Measurements from ENCODE around the gene CCDC50.

CCDC50 gene

DNA sequence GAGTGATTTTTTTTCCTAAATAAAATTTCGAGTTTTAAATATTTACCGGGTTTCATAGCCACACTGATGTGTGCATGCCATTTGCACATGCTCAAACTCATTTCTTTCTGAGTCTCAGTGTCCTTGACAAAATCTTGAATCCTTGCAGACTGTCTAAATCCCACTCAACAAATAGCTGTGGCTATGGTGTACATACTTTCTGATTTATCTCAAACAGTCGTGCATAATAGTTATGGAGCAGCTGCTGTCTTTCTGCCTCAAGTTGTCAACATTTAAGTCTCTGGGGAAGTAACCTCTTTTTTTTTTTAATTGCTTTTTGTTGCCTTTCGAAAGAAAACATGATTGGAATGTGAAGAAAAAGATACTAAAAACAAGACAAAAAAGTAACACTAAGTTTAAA lies 53.9 kb downstream of the CCDC50 start:
- DNase-seq: no peak

DNA sequence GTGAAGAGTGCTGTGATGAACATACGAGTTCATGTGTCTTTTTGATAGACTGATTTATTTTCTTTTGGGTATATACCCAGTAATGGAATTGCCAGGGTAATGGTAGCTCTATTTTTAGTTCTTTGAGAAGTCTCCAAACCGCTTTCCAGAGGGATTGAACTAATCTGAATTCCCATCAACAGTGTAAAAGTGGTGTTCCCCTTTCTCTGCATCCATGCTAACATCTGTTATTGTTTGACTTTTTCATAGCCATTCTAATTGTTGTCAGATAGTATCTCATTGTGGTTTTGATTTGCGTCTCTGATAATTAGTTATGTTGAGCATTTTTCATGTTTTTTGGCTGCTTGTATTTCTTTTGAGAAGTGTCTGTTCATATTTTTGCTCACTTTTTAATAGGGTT lies 55.9 kb downstream of the CCDC50 start:
- DNase-seq: no peak

DNA sequence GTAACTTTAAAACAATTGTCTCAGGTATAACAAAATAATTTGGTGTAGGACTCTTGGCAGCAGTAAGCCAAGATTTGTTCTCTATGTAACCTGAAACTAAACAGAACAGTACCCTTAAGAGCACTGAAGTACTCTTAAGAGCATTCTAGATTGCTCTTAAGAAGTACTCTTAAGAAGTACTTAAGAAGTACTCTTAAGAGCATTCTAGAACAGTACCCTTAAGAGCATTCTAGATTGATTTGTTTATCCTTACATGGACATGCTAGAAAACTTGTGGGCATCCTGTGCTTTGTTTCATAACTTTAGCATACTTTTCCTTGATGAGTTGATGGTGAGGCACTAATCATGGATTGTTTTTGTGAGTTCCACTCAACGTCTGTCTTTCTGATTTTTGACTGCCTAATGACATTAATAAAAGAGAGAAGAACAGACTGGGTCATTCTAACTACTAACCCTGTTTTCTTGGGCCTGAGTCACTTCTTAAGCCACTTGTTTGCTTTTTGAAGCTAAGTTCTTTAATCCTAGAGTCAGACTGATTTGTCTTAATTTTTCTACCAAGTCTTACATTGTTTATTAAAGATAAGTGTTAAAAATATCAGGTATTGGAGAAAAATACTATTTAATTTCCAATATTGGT lies 58.4 kb downstream of the CCDC50 start:
- no peak for DNase-seq

DNA sequence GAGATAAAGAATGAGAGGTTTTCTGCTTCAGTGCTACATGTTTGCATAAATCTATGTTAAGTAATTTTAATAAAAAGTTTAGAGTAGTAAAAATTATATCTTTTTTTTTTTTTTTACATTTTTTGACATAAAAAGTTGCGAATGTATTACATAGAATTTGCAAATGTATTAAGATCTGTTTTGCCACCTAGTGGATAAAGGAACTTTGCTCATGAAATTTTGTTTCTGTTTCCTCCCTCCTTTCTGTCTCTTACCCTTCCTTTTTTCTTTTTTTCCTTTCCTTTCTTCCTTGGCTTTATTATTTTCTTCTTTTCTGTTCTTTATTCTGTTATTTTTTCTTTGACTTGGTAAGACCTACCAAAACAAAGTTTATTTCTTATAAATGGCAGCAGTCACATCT lies 59.6 kb downstream of the CCDC50 start:
- DNase-seq: no peak

DNA sequence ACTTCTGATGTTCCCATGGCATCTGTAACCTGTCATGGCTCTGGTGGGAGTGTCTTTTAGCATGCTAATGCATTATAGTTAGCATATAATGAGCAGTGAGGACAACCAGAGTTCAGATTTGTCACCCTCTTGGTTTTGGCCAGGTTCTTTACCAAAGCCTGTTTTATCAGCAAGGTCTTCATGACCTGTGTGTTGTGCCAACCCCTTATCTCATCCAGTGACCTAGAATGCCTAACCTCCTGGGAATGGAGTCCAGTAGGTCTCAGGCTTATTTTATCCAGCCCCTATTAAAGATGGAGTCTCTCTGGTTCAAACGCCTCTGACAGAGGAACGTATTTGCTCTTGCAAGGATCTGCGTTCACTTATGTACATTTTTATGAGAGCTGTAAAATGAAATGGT lies 61.4 kb downstream of the CCDC50 start:
- DNase-seq: no peak

DNA sequence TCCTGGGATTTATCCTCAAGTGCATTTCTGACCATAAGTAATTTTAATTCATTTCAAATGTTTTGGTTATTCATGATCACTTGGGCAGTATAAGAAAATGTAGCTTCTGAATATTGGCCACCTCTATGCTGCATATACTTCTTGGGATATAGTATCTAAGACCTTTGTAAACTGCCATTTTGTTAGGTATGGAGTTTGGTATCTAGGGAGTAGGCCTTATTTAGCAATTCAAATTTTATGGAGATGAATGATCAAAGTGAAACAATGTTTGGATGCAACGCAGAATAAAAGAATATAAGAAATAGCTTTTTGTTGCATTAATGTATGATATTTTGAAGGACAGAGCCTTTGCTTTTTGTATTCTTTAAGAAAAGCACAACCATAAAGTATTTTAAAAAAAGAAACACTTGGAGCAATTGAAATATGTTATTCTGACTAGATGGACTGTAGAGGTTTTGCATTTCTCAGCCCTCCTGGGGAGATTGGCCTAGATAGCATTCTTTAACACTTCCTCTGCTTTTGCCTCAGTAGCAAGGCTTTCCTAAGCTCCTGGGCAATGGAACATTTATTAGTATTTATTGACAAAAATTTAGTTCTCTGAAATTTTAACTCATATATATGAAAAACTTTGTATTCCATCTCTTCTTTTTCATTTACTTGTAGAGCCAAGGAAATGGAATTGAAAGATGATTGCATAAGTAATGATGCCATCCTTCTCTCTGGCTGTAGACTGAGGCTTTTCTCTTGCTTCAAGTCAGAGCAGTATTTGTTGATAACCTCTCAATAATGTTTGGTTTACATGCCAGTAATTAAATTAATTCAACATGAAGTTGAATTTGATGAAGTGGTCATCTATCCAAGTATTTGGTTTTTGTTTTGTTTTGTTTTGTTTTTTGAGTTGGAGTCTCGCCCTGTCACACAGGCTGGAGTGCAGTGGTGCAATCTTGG lies 62.9 kb downstream of the CCDC50 start:
- DNase-seq: no peak

DNA sequence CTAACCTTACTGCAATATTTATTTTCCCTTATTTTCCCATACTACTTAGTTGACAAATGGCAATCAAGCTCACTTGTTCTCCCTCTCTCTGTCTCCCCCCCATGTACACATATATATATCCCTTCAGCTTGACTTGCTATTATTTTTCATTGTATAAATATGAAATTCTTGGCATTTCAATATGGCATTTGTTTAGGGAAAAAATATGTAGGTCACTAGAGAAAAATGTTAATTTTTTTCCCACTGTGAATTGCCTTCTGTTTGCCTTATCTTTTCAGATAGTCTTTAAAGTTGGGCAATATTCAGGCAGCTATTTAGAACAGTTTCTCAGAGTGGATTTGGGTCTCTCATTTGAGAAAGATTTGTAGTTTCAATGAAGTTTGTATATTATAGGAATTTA lies 64.0 kb downstream of the CCDC50 start:
- no peak for DNase-seq

DNA sequence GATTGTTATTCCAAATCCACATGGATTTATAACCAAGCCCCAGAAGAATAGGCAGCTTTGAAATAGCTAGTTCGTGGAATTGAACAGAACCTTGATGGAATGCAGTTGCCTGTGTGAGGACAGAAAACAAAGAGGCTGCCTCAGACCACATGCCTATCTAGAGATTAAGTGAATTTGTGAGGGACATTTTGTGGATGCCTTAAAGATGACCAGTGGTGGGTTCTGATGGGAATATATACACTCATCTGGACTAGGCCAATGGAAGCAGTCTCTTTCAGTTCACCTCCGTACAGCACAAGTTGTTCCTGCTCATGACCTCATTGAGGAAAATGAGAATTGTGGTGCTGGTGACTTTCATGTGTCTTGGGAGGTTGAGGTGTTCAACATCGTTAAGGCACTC lies 68.6 kb downstream of the CCDC50 start:
- DNase-seq: no peak

DNA sequence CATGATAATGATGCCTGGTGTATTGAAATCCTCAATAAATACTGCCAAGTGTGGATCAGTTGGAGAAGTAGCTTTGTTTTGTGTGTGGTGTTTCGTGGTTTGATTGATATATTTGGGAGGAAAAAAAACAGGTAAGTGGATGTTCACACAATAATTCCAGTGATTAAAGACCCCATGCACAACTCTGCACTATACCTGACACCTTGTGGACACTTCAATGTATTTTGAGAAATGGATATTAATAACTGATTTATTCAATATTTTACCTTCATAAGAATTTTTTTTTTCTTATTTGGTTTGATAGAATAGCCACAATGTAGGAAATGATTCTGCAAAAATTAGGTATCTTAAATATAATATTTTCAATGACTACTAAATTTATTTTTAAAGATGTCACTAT lies 69.4 kb downstream of the CCDC50 start:
- DNase-seq: no peak

DNA sequence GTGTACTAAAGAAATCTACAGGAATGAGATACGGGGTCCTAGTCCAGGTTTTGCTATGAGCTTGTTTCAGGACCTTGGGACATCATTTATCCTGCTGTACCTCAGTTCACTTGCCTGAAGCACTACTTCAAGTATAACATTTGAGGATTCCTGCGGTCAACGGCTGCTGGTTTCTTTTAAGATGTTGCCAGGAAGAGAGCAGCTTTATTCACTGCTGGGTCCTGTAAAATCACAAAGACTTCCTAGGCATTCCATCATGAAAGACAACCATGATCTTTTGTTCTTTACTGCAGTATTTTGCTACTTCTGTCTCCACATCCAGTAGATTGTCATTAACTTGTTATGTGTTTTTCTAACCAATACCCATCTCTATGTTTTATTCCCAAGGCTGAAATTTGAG lies 70.7 kb downstream of the CCDC50 start:
- no peak for DNase-seq

DNA sequence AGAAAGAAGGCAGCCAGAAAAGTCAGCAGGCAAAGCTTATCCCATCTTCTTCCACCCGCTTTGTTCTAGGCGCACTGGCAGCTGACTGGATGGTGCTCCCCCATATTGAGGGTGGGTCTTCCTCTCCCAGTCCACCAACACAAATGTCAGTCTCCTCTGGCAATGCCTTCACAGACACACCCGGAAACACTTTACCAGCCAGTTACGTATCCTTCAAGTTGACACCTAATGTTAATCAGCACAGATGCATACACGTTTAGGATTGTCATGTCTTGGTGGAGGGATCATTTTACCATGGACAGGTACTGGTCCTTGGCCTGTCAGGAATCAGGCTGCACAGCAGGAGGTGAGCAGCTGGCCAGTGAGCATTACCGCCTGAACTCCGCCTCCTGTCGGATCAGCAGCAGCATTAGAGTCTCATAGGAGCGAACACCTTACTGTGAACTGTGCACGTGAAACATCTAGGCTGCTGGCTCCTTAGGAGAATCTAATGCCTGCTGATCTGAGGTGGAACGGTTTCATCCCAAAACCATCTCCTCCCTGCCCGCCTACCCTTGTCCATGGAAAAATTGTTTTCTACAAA lies 72.7 kb downstream of the CCDC50 start:
- DNase-seq: no peak

DNA sequence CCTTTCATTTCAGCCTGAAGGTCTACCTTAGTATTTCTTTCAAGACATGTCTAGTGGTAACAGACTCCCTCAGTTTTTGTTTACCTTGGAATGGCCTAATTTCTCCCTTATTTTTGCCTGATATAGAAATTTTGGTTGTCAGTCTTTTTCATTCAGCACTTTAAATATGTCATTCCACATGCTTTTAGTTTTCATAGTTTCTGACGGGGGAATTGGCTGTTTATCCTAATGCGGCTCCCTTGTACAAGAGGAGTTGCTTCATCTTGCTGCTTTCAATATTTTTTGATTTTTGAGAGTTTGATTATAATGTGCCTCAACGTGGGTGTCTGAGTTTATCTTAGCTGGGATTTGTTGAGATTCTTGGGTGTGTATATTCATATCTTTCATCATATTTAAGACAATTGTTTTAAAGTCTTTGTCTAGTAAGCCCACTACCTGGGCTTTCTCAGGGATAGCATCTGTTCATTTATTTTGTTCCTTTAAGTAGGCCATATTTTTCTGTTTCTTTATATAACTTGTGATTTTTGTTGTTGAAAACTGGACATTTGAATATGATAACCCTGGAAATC lies 80.7 kb downstream of the CCDC50 start:
- no peak for DNase-seq

DNA sequence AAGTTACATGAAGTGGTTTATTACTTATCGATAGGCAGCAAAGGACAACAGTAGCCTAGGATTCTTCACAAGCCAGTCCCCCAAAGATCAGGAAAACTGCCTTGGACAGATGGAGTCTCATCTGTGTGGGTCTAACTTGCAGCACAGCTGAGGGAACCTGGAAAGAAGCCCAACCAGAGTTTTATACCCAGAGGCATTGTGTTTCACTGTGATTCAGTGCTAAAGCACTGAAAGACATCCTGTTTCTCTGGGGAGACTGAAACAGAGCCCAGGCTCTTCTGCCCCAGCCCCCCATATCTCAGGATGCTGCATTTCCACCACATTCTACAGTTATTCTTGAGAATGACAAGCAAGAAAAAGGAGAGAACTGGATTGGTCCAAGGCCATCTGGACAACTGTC lies 83.6 kb downstream of the CCDC50 start:
- DNase-seq: no peak

DNA sequence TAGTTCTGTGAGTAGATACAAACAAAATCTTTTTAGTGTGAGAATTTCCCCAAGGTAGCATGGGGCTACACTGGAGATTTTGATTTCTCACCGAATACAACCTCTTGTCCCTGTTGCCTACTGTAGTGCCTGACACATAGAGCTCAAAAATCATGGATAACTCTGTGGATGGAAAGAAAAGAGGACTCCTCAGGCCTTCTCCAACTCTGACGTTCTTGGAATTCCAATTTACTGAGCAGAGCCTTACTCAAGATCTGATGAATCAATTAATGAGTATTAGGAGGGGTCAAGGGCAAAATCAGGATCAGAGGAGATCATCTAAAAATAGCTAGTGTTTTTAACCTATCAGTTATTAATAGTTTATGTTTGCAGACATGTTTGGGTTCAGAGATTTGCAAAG lies 85.1 kb downstream of the CCDC50 start:
- DNase-seq: no peak

DNA sequence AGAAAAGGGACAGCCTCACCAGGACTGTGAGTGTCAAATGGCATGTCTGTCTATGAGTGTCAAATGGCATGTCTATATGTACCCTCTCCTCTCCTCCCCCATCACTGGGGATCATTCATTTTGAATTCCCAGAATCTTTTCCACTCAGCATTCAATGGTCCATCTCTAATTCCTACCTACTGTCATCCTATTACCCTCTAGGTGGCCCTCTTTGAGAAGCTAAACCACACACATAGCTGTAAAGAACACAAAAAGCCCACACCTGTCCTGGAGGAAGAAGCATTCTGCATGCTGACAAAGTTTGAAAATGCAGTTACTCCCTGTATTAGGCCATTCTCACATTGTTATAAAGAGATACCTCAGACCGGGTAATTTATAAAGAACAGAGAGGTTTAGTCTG lies 85.5 kb downstream of the CCDC50 start:
- no peak for DNase-seq

DNA sequence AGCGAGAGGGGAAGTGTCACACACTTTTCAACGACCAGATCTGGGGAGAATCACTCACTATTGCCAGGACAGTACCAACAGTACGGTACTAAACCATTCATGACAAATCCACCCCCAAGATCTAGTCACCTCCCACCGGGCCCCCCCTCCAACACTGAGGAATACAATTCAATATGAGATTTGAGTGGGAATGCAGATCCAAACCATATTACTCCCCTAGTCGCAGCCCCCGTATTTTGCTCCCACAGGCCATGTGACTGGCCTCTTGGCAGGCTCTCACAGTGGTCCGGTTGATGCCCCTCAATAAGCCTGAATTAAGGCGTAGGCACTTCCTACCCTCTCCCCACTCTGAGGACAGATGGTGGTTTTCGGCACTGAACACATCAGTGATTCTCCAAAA lies 86.4 kb downstream of the CCDC50 start:
- DNase-seq: no peak

DNA sequence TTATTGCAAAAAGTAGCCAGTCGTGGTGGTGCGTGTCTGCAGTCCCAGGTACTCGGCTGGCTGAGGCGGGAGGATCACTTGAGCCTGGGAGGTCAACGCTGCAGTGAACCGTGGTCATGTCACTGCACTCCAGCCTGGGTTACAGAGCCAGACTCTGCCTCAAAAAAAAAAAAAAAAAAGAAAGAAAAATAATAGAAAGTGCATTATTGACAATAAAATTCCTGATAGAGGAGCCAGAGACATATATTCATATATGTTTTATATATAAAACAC lies 88.2 kb downstream of the CCDC50 start:
- DNase-seq: no peak

DNA sequence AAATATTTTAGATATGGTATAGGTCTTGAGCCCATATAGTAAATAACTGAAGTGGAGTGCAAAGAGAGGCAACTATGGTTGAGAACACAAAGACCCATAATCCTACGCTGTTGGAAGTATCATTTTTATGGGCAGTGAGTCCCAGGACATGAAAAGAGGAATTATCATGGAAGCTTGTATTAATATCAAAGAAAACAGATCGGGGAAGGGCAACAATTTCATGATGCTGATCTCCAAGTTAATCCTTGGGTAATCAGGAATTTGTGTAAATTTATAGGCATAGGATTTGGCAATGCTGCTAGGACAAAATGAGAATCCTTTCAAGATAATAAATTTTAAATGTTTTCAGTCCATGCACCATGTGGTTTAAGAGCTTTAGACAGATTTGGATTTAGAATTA lies 91.6 kb downstream of the CCDC50 start:
- no peak for DNase-seq

DNA sequence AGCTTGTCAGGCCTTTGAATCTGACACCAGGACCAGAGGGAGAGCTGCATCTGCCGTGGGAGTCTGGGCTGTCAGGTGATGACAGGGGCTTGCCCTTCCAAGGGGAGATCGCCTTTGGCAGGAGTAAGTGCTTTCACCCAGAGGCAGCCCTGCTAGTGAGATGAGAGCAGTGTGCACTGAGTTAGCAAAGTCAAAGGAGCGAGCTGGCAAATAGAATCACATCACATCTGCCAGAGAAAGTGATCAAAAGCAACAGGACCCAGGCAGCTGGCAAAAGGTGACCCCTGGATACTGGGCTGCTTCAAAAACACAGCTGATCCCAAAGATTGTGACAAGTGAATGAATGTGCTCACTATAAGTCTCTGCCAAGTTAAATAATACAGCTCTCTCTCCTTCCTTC lies 95.7 kb downstream of the CCDC50 start:
- DNase-seq: no peak

DNA sequence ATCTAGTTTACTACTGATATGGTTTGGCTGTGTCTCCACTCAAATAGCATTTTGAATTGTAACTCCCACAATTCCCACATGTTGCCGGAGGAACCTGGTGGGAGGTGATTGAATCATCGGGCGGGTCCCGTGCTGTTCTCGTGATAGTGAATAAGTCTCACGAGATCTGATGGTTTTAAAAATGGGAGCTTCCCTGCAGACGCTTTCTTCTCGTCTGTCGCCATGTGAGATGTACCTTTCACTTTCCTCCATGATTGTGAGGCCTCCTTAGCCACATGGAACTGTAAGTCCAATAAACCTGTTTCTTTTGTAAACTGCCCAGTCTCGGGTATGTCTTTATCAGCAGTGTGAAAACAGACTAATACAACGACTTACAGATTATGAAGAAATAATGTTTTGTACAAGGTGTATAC lies 96.1 kb downstream of the CCDC50 start:
- DNase-seq: no peak

DNA sequence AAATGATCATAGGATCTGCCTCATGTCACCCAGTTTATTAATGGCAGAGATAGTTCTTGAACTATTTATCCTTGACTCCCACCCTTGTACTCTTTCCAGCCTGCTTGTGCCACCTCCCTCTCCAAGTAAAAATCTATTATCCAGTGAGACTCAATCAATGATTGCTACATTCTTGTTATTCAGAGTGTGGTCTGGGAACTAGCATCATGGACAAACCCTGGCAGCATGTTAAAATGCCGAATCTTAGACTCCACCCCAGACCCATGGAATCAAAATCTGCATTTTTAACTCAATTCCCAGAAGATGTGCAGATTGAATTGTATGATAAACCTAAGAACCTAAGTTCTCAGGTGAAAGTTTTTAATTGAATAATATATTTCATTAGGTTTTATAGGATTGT lies 97.1 kb downstream of the CCDC50 start:
- no peak for DNase-seq

DNA sequence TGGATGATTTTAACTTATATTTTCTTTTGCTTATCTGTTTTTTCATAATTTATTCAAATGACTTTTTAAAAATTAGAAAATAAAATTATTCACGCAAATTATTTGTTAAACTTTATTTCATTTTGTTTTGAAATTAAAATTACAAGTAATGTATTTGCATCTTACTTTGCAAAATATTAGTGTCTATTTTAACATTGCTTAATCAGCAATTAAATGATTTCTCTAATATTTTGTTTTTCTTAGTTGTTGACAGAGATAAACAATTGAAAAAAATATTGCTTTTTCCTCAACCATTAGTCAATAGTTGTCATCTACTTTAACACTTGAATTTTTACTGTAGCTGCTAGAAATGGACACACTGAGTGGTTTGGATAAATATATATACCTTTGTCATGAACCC lies 99.0 kb downstream of the CCDC50 start:
- DNase-seq: no peak

DNA sequence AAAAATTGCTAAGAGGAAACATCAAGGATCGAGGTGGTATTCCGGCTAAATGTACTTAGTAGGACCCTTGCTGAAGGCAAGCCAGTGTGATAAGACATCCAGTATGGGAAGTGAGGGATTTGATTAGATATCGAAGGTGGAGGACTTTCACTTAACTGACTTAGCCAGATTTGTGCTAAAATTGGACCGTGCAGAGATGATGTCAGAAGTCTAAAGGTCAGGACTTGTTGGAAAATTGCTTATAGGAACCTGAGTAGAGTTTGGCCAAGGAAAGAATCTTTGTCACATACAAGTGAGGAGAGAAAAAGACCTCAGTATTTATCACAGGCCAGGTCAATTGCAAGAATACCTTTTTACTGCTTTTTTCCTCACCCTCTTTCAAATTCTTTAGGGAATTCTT lies 100.9 kb downstream of the CCDC50 start:
- DNase-seq: no peak

DNA sequence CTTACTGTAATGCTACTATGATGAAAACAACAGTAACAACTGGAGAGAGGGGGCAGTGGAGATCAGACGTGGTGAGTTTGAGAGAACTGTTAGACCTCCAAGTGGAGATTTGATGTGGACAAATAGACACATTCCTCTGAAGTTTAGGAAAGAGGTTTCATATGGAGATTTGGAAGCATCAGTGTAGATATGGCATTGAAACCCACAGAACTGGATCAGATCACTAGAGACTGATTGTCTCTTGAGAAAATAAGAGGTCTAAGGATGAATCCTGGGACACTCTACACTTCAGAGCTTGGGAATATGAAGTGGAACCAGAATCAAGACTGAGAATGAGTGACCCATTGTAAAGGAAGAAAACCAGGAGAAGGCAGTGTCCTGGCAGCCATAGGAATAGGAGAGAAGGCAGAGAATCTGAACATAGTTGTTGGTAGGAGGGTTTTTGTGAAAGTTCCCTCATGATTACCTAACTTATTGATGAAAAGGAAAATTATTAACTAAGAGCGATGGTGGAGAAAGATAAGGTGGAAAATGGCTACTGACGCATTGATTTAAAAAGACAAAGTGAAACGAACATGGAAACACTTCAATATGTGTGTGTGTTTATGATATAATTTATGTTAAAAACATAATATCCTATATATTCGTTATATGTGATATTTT lies 102.1 kb downstream of the CCDC50 start:
- no peak for DNase-seq

Data from activated effector memory CD4-positive, alpha-beta T cell treated with anti-CD3 and anti-CD28 coated beads, Interleukin-2, amount 50 U/mL, for 16 hours (primary cell).